CD4-positive, alpha-beta T cell treated with Interleukin-6 at 100 ng/mL for 8 hours (primary cell): ENCODE measurements around the gene WARS2.

ENCODE experiments used
- DNase-seq: peaks from one replicate; pipeline ENCODE4 v3.0.0-alpha.2; 2020; ENCODE audit warnings: mixed read lengths, low spot score

WARS2 gene

DNA sequence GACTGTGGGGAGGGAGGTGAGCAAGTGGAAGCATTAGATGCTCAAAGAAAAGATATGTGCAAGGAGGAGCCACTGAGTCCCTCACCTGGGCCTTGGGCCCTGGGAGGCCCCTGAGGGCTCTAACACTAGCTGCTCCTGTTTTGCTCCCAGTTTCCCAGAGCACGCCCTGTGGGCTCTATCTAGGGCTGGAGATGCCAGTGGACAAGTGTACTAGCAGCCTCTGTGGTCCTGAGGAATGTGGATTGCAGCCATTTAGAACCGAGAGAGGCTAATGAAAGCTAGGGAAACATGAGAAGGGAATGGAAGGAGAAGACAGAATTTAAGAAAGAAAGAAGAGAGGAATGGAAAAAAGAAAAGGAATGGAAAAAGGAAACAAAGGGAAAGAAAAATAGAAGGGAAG lies 142.3 kb downstream of the WARS2 start:
- DNase-seq: no peak

DNA sequence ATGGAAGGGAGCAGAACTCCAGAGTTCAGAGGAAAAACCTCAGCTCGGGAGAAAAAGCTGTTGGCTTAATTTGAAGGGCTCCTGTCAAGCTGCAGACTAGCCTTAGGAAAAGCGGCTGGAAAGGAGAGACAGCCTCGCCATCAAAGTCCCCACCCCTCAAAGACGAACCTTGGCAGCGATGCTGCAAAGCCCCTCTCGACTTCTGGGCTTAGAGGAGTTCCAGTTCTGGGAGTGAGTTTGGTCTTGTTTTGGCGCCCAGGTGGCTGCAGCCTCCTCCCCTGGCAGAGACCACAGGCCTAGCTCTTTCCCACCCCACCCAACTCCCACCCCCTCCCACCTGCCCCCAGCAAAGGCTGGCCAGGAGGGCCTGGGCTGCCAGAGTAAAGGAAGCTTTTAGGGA lies 143.2 kb downstream of the WARS2 start:
- DNase-seq: no peak

DNA sequence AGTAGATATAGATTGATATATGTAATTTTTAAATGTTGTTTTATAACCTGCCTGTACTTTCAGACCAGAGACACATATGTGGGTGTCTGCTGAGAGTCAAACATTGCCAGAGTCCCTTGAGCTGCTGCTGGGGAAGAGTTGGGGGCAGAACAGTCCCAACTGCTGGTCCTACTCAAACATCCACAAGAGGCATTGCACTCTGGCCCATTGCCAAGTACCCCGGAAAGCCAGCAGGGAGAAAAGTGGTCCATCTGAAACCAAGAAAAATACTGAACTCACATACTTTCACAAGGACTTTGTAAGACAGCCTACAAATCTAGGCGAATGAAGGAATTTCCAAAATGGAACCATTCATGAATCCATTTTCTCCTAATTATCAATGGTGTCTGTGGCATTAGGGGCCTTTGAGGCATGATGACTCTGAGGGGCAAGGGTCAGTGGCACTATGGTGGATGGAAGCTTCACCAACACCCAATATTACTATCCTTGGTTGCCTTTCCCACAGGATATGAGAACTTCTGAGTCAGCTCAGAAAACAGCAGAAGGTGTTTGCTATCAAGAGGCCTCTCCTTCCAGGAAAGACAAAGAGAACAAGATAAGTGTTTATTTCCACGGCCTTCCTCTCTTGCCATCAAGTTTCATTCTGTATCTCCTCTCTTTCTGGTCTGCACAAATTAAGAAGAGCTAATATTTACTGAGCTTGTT lies 145.0 kb downstream of the WARS2 start:
- no peak for DNase-seq

DNA sequence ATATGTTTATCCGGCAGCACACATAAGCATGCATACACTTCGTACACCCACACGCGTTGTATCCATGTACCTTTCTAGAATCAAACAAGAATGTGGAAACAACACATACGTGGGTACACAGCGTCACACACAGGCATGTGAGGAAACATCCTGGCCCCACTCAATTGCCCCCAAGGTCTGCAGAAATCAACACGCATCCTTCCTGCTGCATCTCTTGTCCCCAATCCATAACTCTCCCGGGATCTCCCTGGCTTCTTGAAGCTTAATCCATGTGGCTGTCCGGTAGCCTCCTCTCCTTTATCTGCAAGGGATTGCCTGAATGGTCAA lies 146.8 kb downstream of the WARS2 start:
- DNase-seq: no peak

DNA sequence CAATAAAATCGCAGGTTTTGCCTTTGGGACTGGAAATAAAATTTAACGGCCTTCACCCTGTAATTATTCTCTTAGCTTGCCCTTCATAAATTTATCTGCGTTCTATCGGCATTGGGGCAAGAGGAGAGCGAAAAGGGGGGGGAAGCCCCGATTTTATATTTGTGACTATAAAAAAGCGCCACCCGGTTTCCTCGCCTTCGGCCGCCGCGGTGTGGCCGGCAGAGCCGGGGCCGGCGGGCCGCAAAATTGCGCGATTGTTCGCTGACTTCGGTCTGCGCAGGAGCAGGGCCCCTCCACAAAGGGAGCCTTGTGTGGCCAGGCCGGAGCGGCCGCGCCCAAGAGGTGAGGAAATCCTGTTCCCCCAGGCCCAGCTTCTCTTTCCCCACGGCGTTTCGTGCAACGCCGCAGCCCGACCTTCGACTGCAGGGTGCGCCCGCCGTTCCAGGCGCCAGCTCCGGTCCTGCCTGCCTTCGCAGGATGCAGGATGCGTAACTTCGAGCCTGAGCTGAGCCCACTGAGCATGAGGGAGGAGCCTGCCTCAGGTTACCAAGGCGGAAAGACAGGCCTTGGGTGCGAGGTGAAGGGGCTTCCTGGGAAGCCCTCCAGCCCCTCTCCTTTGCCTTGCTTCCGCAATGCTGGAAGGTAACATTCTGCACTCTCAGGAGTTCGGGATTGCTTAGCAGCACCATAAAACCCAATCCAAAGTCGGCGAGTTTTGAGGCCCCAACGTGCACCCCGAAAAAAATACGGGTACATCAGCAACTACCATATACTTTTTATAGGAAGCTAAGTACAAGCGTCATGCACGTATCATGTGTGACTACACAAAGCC lies 147.4 kb downstream of the WARS2 start:
- DNase-seq: no peak

DNA sequence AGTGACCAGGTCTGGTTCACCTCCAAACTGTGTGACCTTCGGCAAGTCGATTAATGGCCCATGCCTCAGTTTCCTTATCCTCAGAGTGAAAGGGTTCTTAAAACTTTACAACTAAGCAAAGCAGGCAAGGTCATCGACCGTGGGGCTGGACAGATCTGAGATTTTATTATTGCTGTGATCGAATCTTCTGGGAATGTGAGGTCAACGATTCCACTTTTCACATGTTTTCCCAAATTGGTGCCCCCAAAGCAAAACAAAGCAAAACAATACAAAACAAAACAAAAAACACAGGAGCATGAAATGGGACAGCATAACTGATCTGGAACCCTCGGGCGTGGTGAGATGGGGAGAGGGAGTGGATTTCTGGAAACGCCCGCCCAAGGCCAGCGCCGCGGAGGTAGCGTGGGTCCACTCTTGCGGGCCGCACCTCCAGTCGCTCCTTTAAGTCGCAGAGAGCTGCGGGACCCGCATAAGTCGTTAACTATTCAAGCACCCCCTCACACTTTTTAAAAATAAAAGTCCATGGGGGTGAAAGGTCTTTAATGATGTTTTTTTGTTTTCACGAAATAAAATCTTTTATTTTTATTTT lies 148.1 kb downstream of the WARS2 start:
- no peak for DNase-seq

DNA sequence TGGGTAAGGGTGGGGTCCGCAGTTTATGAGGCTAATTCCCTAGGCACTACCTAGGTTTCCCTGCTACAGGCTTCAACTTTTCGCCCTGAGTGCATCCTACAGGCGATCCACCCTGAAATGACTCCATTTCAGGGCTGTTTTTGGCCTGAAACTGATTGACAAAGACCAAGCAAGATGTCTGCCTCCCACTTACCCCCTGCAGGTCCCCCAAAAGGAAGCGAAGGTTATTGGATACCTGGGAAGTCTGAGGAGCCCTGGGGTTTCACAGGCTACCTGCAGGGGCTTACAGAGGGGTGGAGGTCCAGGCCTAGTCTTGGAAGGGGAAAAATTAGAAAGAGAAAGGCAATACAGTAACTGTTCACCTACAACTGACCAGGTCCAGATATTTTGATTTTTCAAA lies 149.0 kb downstream of the WARS2 start:
- DNase-seq: no peak

DNA sequence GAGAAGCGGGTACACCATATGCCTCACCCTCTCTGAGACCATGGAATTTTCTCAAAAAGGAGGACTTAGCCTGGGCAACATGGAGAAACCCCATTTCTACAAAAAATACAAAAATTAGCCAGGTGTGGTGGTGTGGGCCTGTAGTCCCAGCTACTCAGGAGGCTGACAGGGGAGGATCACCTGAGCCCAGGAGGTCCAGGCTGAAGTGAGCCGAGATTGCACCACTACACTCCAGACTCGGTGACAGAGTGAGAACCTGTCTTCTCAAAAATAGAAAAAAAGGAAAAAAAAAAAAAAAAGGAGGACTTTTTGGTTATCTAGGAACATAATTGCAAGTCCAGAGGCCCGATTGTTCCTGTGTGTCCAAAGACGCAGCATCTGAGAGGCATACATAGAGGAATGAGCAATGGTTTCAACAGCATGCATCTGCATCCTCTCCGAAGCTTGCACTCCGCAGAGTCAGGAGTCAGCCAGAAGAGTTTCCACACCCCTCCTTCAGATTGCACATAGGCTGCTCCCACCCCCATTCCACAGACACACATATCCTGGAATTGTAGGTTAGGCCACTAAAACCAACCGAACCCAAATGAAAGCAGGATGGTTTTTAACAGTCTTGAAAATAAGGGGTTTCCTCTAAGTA lies 149.8 kb downstream of the WARS2 start:
- DNase-seq: no peak

DNA sequence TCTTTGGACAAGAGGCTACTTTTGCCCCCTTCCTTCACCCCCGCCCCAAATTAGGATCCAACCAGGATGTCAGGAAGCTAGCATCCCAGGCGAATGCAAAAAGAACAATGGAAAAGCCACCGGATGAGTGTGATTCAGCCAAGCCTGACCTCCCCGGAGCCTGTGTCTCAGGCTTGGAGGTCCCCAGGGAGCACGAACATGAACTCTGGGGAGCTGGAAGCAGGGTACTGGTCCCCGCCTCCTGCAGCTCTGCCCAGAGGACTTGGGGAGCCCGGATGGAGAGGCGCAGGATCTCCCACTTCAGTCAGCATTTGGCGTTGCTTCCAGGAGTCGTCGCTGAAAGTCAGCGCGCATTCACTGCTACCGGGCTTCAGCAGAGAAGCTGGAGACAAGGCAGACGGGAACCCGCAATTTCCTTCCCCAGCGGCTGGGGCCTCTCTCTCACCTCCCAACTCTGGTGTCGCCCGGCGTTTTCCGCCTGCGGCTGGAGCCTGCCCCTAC lies 150.5 kb downstream of the WARS2 start:
- DNase-seq: no peak

DNA sequence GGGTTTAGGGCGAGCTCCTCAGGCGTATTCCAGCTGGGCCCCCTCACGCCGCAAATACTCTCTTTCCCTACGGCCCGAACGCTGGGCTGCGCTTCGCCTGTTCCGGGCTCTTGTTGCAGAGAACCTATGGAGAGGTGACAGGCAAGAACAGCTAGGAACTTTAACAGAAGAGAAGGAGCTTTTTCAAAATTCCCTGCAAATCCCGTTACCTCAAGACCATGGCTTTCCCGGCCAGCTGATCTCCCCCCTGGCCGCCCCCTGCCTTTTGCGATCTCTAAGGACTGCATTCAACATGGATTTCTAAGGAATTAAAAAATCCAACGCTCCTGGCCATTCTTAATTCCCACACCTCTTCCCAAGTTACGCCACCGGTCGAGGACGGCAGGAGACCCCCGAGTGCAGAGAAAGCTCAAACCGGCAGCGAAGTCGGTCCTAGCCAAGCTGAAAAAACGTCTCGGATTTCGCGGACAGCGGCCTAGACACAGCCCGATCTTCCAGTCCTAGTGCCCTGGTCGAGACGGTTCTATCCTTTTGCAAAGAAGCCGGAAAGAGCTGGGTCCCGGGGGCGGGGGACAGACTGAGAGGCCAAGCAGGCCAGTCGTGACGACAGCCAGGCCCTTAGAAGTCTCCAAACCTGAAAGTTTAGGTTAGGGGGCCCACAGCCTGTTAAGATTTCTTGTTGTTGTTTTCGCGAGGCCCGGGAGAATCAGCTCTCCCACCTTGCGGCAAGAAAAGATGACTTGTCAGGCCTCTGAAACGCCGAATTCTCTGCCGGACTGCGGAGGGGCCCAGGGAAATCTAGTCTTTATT lies 151.2 kb downstream of the WARS2 start:
- DNase-seq: no peak

DNA sequence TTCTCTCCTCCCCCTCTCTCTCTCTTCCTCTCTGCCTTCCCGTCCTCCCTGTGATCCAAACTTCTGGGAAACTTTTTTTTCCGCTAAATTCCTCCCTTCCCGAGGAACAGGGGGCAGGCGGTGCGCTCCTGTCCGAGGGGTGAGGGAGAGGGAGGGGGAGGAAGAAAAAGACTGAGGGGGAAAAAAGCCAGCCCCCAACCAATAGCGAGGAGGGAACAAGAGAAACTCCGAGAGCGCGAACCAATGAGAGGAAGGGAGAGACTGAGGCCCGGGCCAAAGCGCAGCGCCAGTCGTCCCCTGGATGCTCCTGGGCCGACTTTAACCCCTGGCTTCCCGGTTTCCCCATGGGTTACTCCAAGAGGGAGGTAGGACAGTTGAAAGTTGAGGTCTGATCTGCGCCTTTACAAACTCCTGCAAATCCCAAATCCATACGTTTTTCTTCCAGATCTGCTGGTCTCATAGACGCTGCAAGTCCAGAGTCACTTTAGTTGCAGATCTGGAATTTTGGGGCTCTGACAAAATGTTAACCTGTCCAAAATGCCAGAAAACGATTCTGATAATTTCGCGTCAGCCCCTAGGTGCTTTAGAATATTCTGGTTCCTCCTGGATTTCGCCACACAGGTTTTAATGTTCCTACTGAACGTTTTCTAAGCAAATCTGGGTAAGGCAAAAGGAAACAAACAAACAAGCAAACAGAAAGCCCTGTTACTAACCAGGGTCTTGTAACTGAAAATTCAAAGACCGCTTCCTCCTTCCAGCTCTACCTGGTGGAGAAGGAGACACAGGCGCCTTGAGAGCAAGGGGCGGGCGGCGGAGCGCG lies 152.1 kb downstream of the WARS2 start, which contains the start of gene TBX15:
TSS of gene TBX15 (minus strand) at position 158 of the 820 bp plus-strand sequence. CDS start 548 bp downstream, outside the sequence.
- DNase-seq: no peak

DNA sequence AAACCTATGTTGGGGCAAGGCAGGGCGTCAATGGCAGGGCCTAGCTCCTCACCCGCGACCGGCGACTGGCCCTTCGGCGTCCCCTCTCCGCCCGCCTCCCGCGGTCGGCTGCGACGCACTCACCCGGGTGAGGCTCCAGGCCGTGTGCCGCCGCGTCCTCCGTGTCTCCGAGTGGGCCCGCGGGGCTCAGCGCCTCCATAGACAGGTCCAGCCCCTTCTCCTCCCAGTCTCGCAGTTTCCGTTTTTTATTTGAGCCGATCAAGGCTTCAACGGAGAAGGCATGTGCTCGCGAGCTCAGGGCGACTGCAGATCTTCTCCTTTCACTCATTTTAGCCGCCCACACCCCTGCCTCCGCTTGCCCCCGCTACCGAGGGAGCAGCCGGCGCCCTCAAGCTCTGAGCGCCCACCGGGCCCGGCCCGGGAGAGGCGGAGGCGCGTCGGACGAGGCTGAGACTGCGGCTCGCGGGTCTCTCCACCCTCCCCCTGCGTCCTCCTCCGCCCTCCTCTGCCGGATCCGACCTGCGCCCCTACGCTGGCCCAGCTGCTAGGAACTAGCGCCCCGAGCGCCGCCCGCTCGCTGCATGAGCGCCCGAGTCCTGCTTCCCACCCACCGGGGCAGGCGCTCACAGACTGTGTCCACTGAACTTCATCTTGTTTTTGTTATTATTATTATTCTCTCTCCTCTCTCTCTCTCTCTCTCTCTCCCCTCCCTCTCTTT lies 152.8 kb downstream of the WARS2 start:
- DNase-seq: no peak

DNA sequence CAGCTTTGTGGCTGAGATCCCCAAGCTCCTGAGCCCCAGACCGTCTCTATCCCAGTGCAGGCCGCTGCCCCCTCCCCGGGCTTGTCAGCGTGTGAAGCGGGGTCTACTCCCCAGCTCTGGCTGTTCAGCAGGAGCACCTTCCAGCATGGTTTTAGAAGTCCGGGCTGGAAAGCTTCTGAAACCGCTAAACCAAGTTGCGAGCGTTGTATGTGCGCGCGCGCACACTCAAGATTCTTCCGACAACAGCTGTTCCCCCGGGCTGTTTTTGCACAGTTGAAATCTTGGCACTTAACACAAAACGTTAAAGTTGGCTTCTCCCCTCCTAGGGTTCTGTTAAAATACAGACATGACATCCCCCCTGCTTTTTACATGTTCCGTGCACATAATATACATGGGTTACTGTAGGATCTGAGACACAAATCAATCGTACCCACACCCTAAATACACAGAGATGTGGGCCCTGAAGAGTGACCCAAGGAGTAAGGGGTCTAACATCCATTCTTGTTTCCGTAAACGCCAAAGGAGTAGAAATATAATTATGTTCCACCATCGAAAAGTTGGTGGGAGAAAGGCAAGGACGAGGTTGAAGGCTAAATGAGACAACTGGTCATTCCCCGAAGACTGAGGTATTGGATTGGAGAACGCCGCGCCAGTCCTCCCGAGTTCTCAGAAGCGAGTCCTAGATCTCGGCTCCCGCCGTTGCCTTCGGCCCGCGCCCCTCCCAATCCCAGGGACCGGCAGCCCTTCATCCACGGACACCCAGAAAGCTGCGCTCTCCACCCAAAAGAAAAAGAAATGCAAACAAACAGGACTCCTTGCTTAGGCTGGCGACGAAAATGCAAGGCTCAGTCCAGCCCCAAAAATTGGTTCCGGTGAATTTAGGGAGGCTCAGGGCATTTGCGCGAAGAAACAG lies 153.6 kb downstream of the WARS2 start:
- no peak for DNase-seq

DNA sequence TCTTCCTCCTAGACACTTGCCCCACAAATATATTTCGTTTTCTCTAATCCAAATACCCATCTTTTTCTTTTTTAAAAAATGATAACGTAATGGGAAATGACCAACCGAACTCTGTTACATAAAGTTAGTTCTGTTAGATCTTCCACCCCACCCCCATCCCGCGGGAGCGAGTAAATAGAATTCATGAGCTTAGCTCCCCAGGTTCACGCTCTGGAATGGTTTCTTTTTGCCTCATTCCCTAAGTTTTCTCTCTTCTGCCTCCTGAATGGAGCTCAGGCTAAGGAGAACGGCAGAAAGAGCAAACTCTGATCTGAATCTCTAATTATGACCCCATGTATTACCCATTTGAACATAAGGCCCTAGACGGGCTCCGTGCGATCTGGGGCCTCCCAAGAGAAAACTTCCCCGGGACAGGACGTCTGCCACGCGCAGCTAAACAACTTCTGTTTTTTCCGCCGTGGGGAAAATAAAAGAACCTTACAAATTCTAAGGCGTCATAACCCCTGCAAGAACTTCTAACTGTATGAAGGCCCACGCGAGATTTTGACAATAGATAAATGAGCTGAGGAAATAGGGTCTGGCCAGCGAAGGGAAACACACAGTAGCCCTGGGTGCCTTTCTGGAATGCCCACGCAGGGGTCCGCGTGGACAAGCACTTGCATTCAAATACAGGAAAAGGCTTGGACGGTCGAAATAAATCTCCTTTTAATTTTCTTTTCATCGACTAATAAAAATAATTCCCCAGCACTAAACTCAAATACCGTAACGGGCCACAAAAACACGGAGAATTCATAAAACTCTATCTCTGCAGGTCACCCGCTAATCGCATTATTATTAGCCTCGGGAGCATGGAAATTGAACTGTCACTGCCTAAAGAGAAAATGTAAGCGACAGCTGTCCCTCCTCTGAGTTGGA lies 154.6 kb downstream of the WARS2 start:
- DNase-seq: no peak

DNA sequence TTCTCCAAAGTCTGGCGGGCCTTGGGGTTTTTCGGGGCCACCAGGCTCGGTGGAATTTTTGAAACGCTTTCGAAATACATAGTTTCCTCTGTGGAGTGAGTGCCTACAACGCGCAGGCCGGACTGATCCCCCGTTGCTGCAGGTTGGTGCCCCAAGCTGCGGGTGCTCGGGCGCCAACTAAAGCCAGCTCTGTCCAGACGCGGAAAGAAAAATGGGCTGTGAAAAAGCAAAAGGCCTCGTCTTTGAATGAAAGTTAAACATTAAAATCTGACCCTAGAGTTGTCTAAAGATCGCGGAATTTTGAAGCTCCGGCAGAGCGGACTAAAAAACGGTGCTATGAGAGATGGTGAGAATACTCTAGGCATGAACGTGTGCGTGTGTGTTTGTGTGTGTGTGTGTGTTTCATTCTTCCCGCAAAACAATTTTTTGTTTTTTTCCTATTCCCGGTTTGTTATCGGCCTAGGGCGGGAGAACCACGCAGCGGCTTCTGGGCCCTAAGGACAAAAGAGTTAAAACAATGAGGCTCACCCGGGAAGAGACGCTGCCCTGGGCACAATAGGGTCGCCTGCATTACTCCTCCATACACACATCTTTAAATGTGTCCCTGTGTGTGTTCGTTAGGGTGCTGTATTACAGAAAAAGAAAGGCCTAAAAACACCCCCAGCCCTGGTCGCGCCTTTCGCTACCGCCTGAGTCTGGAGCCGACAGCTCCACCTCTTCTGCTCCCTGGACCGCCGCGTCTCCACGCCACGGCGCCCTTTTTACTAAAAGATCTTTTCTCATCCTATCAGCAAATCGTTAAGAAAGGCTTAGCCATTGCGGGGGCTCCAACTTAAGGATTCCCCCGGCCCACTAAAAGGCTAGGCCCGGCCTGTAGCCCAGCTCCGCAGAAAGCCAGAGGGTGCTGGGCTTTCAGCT lies 155.5 kb downstream of the WARS2 start:
- DNase-seq: no peak

DNA sequence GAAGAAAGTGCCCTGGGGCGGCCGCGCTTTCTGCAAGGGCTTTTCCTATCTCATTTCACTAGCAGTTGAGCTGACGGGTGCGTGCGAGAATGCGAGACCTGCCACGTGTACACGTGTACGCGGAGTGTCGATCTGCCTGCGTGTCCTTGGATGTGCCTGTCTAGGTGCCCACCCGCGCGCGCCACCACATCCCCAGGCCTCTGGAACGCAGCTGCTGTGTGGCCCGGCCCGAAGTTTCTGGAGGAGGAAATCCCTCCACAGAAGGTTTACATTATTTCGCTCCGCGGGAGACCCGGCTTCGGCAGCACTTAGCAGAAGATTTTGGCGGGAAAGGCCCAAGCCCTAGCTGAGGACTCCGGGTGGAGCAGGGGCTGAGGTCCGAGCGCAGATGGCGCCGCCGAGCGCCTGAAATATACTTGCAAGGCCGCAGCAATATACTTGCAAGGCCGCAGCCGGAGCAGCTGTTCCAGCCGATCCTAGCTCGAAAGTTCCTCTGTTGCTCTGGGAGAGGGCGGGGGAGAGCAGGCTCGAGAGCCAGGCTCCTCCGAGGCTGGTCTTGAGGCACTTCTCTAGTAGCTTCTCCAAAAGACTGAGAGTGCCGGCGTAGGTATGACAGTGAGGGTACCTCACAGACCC lies 156.2 kb downstream of the WARS2 start:
- DNase-seq: no peak
